HG03442 (cell line): ENCODE results near the gene ZNRF2.
"Not testable (repeated sequence)": the region's sequence is repeated elsewhere in the genome, so short reads cannot be mapped to it uniquely, and the experiment has no call there.

ENCODE experiments used
- ATAC-seq: cut with Tn5 transposase; IDR thresholded peaks from one replicate; pipeline ENCODE4 v1.9.1; 2021; ENCODE audit warnings: mild to moderate bottlenecking, moderate library complexity; ENCODE audit not compliant: unreplicated experiment

The ZNRF2 gene

DNA sequence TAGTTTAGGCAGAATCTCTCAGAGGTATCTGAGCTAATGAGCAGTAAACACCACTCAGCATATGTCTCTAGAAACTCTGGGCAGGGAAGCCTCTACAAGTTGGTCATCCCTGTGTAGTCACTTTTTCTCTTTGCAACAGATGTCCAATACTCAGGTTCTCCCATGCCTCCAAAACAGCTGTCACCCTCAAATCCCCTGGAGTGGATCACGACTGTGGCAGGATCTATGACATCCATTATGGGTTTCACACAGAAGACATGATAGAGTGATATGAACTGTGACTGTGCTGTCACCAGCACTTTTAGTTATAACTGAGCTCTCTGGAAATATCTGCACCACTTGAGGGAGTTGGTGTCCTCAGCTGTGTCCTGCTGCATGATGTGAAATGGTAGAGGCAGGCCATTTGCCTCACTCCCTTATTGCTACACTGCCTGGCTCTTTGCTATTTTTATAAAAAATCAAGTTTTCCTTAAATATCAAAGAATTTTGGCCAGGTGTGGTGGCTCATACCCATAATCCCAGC is 24.1 kb upstream of the ZNRF2 start:
- ATAC-seq, result no peak

DNA sequence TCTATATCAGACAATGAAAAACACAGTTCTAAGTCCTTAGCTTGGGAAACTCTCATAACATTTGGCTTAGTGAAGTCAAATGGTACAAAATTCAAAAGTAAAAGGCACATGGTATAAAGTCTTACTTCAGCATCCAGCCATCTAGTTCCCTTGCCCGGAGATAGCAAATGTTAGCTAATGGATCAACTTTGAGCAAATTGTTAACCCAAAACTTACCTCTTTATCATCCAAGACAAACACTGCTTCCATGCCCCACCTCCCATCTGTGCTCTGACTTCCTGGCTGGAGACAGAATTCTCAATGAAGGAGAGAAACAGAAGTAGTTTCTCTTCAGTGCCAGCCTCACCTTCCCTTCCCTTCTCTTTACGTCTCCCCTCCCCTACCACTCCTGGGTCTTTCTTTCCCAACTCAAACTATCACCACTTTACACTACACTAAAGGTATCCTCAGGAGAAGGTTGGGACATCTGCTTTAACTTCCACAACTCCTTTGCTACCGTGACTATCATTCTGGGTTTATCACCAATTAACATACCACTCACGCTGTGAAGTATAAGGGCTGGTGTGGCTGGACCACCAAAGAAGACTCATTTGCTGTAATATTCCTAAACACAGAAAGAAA is 21.2 kb upstream of the ZNRF2 start:
- ATAC-seq, result no peak

DNA sequence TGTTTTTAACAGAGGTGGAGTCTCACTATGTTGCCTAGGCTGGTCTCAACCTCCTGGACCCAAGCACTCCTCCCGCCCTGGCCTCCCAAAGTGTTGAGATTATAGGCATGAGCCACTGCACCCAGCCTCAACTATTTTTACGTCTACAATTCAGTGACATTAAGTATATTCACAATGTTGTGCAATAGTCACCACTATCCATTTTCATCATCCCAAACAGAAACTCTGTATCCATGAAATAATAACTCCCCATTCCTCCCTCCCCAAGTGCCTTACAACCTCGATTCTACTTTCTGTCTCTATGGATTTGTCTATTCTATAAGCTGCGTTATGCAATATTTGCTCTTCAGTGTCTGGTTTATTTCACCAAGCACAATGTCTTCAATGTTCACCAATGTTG is 20.3 kb upstream of the ZNRF2 start:
- no peak for ATAC-seq

GRCh38 chr7:30265189-30265588 is 19.2 kb upstream of the ZNRF2 start:
- ATAC-seq, result not testable (repeated sequence)

- no peak for ATAC-seq
Observed at GRCh38 chr7:30266686-30267085, 17.7 kb upstream of the ZNRF2 start.

GRCh38 chr7:30268586-30268985 is 15.8 kb upstream of the ZNRF2 start:
- ATAC-seq, result no peak

- ATAC-seq, result no peak
Observed at GRCh38 chr7:30269490-30269889, 14.9 kb upstream of the ZNRF2 start.

GRCh38 chr7:30270921-30271320 is 13.5 kb upstream of the ZNRF2 start:
- no peak for ATAC-seq

- no peak for ATAC-seq
Observed at GRCh38 chr7:30272126-30272525, 12.3 kb upstream of the ZNRF2 start.

GRCh38 chr7:30273552-30273951 is 10.8 kb upstream of the ZNRF2 start:
- ATAC-seq, result no peak

- ATAC-seq, result no peak
Observed at GRCh38 chr7:30274641-30275040, 9.8 kb upstream of the ZNRF2 start.

- ATAC-seq, result peak; percentile 50
Observed at GRCh38 chr7:30276203-30276900, 8.0 kb upstream of the ZNRF2 start.

DNA sequence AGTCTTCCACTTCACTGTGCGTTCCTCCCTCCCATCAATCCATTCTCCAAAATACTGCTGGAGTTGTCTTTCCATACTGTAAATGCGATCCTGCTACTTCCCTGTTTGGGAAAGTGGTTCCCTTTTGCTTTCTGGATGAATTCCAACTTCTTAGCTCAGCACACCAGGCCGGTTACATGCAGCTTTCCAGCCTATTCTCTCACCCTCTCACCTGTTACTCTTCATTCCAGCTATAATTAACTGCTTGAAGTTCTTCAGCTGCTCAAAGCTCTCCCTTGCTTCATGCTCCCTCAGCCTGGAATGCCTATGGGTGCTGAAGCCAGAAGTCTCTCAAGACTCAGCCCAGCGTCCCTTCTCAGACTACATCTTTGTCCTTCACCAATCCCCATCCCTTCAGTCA is 6.0 kb upstream of the ZNRF2 start:
- ATAC-seq, result no peak

DNA sequence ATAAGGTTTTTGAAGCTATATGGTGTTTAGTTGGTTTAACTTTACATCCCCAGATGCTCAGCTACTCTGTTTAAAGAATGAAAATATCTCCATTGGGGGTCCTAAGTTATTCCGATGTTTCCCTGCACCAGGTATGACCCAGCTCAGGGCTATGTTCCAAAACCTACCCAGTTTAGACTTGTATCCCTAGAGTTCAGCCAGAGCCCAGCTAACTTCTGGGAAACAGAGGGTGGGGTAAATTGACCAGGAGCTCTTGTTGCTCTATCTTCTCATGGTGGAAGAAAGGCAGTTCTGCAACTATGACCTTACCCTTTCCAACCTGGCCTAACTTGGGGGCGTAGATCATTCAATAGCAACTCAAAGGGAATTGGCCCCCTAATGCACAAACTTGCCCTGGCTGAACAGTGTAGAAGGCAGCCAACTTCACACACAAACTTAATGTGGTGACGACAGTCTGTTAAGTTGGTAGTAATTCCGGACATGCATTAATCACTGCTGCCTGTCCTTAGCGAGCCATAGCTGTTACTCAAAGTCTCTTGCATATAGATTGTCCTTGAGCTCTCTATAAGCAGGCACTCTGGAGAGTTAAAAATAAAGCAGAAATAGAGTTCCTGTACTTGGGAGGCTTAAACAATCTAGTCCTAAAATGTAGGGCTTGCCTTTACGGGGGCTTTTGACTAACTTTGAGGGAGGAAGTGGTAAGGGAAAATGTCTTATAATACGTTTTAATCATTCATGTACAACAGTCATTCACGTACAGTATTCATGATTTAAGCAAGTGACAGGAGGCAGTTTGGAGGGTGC is 5.3 kb upstream of the ZNRF2 start:
- ATAC-seq, result no peak

- ATAC-seq, result no peak
Observed at GRCh38 chr7:30279653-30279904, 4.8 kb upstream of the ZNRF2 start.

DNA sequence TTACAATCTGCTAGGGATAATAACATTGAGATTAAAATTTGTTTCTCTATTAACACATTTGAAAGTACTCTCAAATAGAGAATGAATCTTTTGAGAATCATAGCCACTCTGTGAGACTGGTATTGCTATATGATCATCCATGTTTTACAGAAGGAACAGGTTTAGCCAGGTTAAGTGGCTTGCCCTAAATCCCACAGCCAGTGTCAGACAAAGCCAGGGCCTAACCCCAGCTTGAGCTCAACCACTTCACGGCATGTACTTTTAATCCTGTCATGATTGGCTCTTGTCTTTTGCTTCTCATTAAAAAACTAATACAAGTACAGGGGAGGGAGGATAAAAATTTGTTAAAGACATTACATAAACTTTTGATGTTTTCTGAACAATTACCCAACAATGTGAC is 3.8 kb upstream of the ZNRF2 start:
- no peak for ATAC-seq

DNA sequence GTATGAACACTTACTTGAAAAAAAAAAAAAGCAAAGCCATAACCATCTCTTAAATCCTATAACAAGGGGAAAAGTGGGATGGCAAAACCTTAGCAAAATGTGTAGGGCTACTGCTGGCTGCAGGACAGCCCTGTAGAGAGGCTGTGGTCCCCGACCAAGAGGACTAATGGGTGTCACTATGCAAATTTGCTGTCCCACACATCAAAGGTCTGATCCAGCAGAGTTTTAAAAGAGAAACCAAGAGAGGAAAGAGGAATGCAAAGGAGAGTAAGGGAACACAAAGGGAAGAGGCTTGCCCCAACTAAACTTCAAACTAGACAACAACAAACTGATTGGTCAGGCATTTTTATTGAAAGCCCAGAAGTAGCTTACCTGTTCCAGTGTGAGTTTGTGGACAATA is 3.1 kb upstream of the ZNRF2 start:
- ATAC-seq, result no peak

- ATAC-seq, result no peak
Observed at GRCh38 chr7:30281791-30282190, 2.6 kb upstream of the ZNRF2 start.

DNA sequence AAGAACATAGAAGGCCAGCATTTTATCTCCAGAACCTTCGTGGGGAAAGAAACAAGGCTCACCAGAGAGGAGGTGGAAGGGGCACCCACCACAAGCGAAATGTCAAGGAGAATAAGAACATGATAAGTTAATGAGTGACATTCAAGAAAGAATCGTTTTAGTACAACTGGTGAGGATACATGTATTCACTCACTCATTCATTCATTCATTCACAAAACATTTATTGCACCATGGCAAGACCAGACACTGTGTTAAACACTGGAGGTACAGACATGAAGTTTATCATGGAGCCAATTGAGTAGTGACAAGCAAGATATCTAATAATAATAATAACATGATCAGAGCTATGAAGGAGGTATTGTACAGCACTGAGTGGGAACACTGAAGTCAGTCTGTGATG is 1.7 kb upstream of the ZNRF2 start:
- no peak for ATAC-seq

GRCh38 chr7:30285067-30285535 is 704 bp downstream of the ZNRF2 start:
- ATAC-seq, result peak; percentile 14

GRCh38 chr7:30285536-30286284 is 1.3 kb downstream of the ZNRF2 start:
- peak; percentile 1 for ATAC-seq
